Measurements from ENCODE around the gene AGPAT3. TPM values are rescaled to one million over a fixed set of nuclear protein-coding genes. Genes with fewer than 3 reads are reported as not detected.

The AGPAT3 gene
- total RNA-seq, 2 experiments from 2014 or later: 101 to 102 TPM

- DNase-seq: no peak
- Mint-ChIP-seq H3K27ac (no peak overlapping the region), H3K9me3 (no peaks in the 10 kb centered on the region), H3K36me3 (ENCODE audit: low read depth) (peaks cover 15% of the 10 kb centered on the region), H3K4me1 (peaks cover 49% of the 10 kb centered on the region), H3K4me3 (no peak overlapping the region), H3K27me3 (peaks cover under 1% of the 10 kb centered on the region)
- ChIA-PET CTCF (interaction anchor here (0.8 to 1.2 kb wide), 4 partner anchors 10 to 110 kb away, joined by 3 to 4 read pairs (median 3); no protein-coding TSS in a partner anchor), POLR2A (interaction anchor here (0.6 to 0.9 kb wide), 2 partner anchors 20 to 105 kb away, joined by 3 read pairs; no protein-coding TSS in a partner anchor)
These were observed 56.6 kb downstream of the AGPAT3 start for GRCh38 chr21:43921571-43921978.

GRCh38 chr21:43921979-43922945 lies 57.2 kb downstream of the AGPAT3 start:
- Mint-ChIP-seq H3K27ac (peak overlapping the region; percentile 66), H3K4me3 (no peak overlapping the region), H3K27me3 (no peaks in the 10 kb centered on the region), H3K4me1 (peaks cover 45% of the 10 kb centered on the region), H3K9me3 (no peaks in the 10 kb centered on the region), H3K36me3 (ENCODE audit: low read depth) (peaks cover 15% of the 10 kb centered on the region)
- ChIA-PET CTCF (interaction anchor here (0.9 kb wide), 1 partner anchor 16 kb away, joined by 4 read pairs; no protein-coding TSS in a partner anchor), POLR2A (interaction anchor here (0.9 kb wide), 1 partner anchor 19 kb away, joined by 3 read pairs; no protein-coding TSS in a partner anchor)
- DNase-seq: peak; percentile 27

- H3K9me3 Mint-ChIP-seq: no peaks in the 10 kb centered on the region
- ChIA-PET POLR2A (no interaction called here), CTCF (no interaction called here)
- no peaks in the 10 kb centered on the region for H3K27me3 Mint-ChIP-seq
- H3K4me1 Mint-ChIP-seq: peaks cover 41% of the 10 kb centered on the region
- H3K4me3 Mint-ChIP-seq: no peak overlapping the region
- peaks cover 15% of the 10 kb centered on the region for H3K36me3 Mint-ChIP-seq (ENCODE audit: low read depth)
- H3K27ac Mint-ChIP-seq: no peak overlapping the region
- no peak for DNase-seq
These were observed 57.9 kb downstream of the AGPAT3 start for GRCh38 chr21:43922949-43923348.

GRCh38 chr21:43923391-43923790 lies 58.4 kb downstream of the AGPAT3 start:
- H3K9me3 Mint-ChIP-seq: no peaks in the 10 kb centered on the region
- POLR2A ChIA-PET: no interaction called here

GRCh38 chr21:43924421-43925095 lies 59.5 kb downstream of the AGPAT3 start:
- POLR2A ChIA-PET: no interaction called here
- H3K4me1 Mint-ChIP-seq: peaks cover 26% of the 10 kb centered on the region
- no peaks in the 10 kb centered on the region for H3K27me3 Mint-ChIP-seq
- no peak overlapping the region for H3K27ac Mint-ChIP-seq
- DNase-seq: no peak
- peaks cover 10% of the 10 kb centered on the region for H3K36me3 Mint-ChIP-seq (ENCODE audit: low read depth)
- CTCF ChIA-PET: no interaction called here
- no peak overlapping the region for H3K4me3 Mint-ChIP-seq
- no peaks in the 10 kb centered on the region for H3K9me3 Mint-ChIP-seq

More at GRCh38 chr21:43923391-43923790, 58.4 kb downstream of the AGPAT3 start:
- no peaks in the 10 kb centered on the region for H3K27me3 Mint-ChIP-seq
- peaks cover 36% of the 10 kb centered on the region for H3K4me1 Mint-ChIP-seq
- no peak overlapping the region for H3K4me3 Mint-ChIP-seq
- H3K36me3 Mint-ChIP-seq (ENCODE audit: low read depth): peaks cover 12% of the 10 kb centered on the region
- H3K27ac Mint-ChIP-seq: no peak overlapping the region
- CTCF ChIA-PET: no interaction called here
- DNase-seq: no peak

GRCh38 chr21:43925096-43925481 lies 60.1 kb downstream of the AGPAT3 start:
- H3K27ac Mint-ChIP-seq: no peak overlapping the region
- no peaks in the 10 kb centered on the region for H3K9me3 Mint-ChIP-seq
- ChIA-PET POLR2A (no interaction called here), CTCF (no interaction called here)
- H3K27me3 Mint-ChIP-seq: no peaks in the 10 kb centered on the region
- DNase-seq: no peak
- no peak overlapping the region for H3K4me3 Mint-ChIP-seq
- H3K4me1 Mint-ChIP-seq: peaks cover 22% of the 10 kb centered on the region
- H3K36me3 Mint-ChIP-seq (ENCODE audit: low read depth): peaks cover 9% of the 10 kb centered on the region

- CTCF ChIA-PET: interaction anchor here (0.9 to 2.3 kb wide), 2 partner anchors 13 to 57 kb away, joined by 3 to 10 read pairs; no protein-coding TSS in a partner anchor
- Mint-ChIP-seq H3K27ac (no peak overlapping the region), H3K36me3 (ENCODE audit: low read depth) (peaks cover 8% of the 10 kb centered on the region), H3K9me3 (no peaks in the 10 kb centered on the region), H3K27me3 (no peaks in the 10 kb centered on the region), H3K4me3 (no peak overlapping the region), H3K4me1 (peaks cover 17% of the 10 kb centered on the region)
- POLR2A ChIA-PET: interaction anchor here (0.6 kb wide), 1 partner anchor 118 kb away, joined by 3 read pairs; no protein-coding TSS in a partner anchor
- DNase-seq: no peak
These were observed 60.6 kb downstream of the AGPAT3 start for GRCh38 chr21:43925609-43926008.

GRCh38 chr21:43926196-43926595 lies 61.2 kb downstream of the AGPAT3 start:
- no peak for DNase-seq
- H3K4me3 Mint-ChIP-seq: no peak overlapping the region
- peaks cover 11% of the 10 kb centered on the region for H3K4me1 Mint-ChIP-seq
- ChIA-PET POLR2A (interaction anchor here (0.6 kb wide), 1 partner anchor 118 kb away, joined by 3 read pairs; no protein-coding TSS in a partner anchor), CTCF (interaction anchor here (0.6 to 2.3 kb wide), 4 partner anchors 12 to 554 kb away, joined by 3 to 10 read pairs (median 3); no protein-coding TSS in a partner anchor)
- H3K9me3 Mint-ChIP-seq: no peaks in the 10 kb centered on the region
- peaks cover 8% of the 10 kb centered on the region for H3K36me3 Mint-ChIP-seq (ENCODE audit: low read depth)
- H3K27me3 Mint-ChIP-seq: no peaks in the 10 kb centered on the region
- no peak overlapping the region for H3K27ac Mint-ChIP-seq

GRCh38 chr21:43927591-43928221 lies 62.7 kb downstream of the AGPAT3 start:
- H3K27ac Mint-ChIP-seq: no peak overlapping the region
- no peak for DNase-seq
- peaks cover 8% of the 10 kb centered on the region for H3K36me3 Mint-ChIP-seq (ENCODE audit: low read depth)
- ChIA-PET CTCF (interaction anchor here (2.3 kb wide), 1 partner anchor 10 kb away, joined by 10 read pairs; no protein-coding TSS in a partner anchor), POLR2A (no interaction called here)
- no peaks in the 10 kb centered on the region for H3K4me1 Mint-ChIP-seq
- H3K9me3 Mint-ChIP-seq: no peaks in the 10 kb centered on the region
- H3K27me3 Mint-ChIP-seq: no peaks in the 10 kb centered on the region
- H3K4me3 Mint-ChIP-seq: no peak overlapping the region

GRCh38 chr21:43928222-43929125 lies 63.5 kb downstream of the AGPAT3 start:
- Mint-ChIP-seq H3K4me3 (no peak overlapping the region), H3K27me3 (no peaks in the 10 kb centered on the region), H3K4me1 (no peaks in the 10 kb centered on the region), H3K9me3 (no peaks in the 10 kb centered on the region), H3K36me3 (ENCODE audit: low read depth) (peaks cover 14% of the 10 kb centered on the region), H3K27ac (no peak overlapping the region)
- ChIA-PET CTCF (interaction anchor here (1.8 kb wide), 1 partner anchor 11 kb away, joined by 4 read pairs; no protein-coding TSS in a partner anchor), POLR2A (no interaction called here)
- DNase-seq: no peak

GRCh38 chr21:43929217-43929971 lies 64.4 kb downstream of the AGPAT3 start:
- Mint-ChIP-seq H3K9me3 (no peaks in the 10 kb centered on the region), H3K36me3 (ENCODE audit: low read depth) (peaks cover 15% of the 10 kb centered on the region), H3K4me3 (no peak overlapping the region), H3K27me3 (no peaks in the 10 kb centered on the region), H3K4me1 (no peaks in the 10 kb centered on the region), H3K27ac (no peak overlapping the region)
- CTCF ChIA-PET: interaction anchor here (1.8 kb wide), 1 partner anchor 10 kb away, joined by 4 read pairs; no protein-coding TSS in a partner anchor
- DNase-seq: no peak
- POLR2A ChIA-PET: no interaction called here
